ENCODE measurements around the gene OR6B1.

OR6B1 gene

DNA sequence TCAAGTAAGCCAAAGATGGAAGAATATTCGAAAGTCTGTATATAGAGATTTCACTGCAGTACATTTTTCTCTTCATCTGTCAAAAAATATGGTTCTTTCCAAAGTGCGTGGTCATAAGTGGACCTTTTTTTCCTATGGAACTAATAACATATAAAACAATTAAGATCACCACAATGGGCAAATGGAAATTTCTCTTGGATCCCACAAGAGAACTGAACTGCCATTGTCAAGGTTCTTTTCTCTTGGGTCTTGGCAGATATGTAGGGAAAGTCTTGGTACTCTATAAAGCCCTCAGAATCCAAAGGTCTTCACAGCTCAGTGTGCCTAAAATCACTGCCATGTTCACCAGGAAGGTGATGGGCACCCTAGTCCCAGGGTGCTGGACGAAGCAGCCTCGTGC lies at the start of gene OR6B1:
TSS of gene OR6B1 (plus strand) at position 301 of the 400 bp plus-strand sequence. CDS start 3,677 bp downstream, outside the sequence.
- DNase-seq = no peak

GRCh38 chr7:143953421-143953820 lies 46.7 kb upstream of the OR6B1 start:
- no peak for DNase-seq

GRCh38 chr7:143954135-143954534 lies 46.0 kb upstream of the OR6B1 start:
- DNase-seq = no peak

DNA sequence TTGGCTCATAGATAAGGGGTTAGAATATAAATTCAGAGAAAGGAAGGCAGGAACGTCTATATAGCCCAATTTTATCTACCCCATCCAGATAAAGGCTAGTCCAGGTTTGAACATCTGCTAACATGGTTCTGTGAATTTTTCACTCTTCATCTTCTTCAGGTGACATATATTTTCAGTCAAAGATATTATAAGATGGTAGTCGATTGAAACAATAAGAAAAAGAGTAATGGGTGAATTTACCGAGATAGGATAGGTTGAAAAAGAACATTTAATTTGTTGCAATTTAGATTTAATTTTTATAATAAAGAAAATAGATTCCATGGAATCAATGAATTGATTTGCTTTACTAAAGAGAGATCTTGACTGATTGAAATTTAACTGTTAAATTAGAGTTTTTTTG lies 45.6 kb upstream of the OR6B1 start, which contains the start of gene OR2F1:
TSS of gene OR2F1 (plus strand) at position 301 of the 400 bp plus-strand sequence. CDS start 5,127 bp downstream, outside the sequence.
- DNase-seq = no peak

DNA sequence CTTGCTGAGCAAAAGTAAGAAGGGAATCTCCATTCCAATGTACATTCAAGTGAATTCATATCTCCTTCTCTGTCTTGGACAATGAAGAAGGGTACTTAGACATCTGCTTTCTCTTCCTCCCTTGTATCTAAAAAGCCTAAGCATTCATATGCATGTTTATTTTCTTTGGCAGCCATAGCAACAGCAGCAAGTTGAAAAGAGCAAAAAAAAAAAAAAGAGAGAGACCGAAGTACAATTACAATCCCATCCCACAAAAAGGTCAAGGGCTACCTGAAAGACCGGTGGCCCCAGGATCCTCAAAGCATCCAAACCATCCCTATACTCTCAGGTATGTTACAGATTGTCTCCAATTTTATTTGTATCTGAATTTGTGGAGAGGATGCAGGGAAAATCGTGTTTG lies 41.3 kb upstream of the OR6B1 start:
- DNase-seq = no peak

GRCh38 chr7:143960813-143961610 lies 39.1 kb upstream of the OR6B1 start:
- no peak for DNase-seq

DNA sequence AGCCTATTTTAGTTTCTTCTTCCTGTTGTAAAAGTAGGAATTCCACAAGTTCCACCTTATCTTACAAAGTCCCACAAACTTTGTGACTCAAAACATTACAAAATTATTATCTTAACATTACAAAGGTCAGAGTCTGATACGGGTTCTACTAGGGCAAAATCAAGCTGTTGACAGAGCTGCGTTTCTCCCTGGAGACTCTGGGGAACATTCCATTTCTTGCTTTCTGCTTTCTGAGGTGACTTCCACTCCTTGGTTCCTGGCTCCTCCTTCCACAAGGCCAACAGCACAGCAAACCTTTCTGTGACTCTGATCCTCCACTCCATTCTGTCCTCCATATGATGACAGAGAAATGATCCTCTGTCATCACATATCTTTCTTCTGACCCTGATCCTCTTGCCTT lies 34.8 kb upstream of the OR6B1 start:
- DNase-seq = no peak

GRCh38 chr7:143967398-143967797 lies 32.7 kb upstream of the OR6B1 start:
- DNase-seq = no peak

DNA sequence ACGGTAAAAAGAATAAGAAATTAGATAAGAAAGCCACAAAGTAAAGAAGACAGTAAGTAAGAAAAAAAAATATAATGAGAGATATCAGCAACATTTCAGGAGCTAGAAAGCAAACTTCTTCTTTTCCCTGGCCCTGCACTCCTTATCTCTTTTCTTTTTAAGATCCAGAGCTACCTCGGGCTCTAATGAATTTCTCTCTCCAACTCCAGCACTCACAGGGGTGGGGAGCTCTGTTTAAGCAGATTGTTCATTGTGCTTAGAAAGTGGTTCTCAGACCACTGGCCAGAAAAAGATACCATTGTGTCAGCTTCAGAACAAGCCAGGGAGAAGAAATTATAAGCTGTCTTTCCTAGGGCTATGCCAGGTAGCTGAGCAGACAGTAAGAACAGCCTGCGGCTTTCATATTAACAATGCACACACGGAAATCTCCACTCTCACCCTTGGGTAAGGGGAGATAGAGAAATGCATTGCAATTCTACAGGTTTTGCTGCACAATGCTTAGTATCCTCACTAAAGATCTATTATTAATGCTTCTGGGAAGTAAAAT lies 26.2 kb upstream of the OR6B1 start:
- DNase-seq = no peak

DNA sequence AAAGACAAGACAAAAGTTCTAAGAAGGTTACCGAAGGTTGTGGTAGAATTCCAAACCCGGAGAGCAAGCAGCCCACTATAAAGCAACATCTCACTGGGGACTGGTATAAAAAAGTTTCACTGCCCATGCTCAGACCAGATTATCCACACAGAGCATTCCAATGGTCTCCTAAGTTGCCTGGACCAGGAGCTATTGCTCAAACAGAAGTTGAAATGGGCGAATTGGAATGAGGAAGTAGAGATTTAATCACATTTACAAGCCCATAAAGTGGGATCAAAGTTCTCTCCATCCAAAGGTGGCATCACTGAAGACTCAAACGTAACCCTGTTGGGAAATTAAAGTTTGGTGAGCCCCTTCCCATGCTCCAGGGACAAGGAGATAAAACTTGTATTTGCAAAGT lies 25.7 kb upstream of the OR6B1 start:
- no peak for DNase-seq

DNA sequence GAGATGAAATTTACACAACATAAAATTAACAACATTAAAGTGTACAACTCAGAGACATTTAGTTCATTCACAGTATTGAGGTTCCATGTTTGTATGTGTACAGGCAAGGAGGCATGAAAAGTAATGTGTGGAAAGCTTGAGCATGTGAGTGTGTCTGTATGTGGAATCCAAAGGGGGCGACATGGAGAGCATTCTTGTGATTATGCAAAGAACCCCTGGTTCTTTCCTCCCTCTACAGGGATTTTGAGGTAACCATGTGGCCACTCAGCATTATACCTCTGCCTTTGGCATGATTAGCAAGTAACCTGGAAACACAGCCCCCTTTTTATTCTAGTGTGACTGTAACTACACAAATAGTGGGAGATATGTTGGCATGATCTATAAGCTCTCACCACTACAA lies 24.5 kb upstream of the OR6B1 start:
- DNase-seq = no peak

GRCh38 chr7:143978585-143978984 lies 21.5 kb upstream of the OR6B1 start:
- no peak for DNase-seq

- no peak for DNase-seq
Observed at GRCh38 chr7:143979359-143979758, 20.8 kb upstream of the OR6B1 start.

DNA sequence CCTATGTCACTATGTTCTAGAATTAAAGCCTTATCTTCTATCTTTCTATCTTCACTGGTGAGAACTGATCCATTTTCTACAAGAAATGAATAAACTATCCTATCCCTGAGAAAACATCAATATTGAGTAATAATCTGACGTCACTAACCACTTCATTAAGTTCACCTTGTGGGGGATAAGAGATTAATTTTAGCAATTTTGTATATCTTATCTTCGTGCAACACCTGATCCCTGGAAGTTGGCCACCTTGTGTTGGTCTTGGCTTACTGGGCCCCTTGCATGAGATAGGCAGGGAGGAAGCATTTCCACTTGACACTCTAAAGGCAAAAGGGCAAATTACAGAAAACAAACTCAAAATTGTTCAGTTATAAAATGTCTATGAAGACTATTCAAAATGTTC lies 20.1 kb upstream of the OR6B1 start:
- DNase-seq = no peak

- no peak for DNase-seq
Observed at GRCh38 chr7:143980746-143981510, 19.2 kb upstream of the OR6B1 start.

- no peak for DNase-seq
Observed at GRCh38 chr7:143983960-143984359, 16.2 kb upstream of the OR6B1 start.

DNA sequence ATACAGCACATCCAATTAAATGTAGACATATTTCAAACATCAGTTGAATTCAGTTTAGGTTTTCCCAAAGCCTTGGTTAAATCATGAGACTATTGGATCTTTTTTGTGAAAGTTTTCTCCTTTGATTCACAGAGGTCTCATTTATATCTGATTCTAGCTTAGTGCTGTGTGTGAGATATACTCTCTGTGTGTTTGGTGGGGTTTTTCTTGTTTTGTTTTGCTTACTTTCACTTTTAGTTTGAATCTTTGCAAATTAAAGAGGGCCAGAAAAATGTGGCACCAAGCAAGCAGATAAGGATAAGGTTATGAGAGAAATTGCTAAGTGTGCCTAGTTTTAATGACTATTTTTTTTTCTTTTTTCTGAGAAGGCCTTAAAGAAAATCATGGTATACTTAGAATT lies 12.6 kb upstream of the OR6B1 start:
- no peak for DNase-seq

- DNase-seq = no peak
Observed at GRCh38 chr7:143988976-143989745, 11.0 kb upstream of the OR6B1 start.

GRCh38 chr7:143992670-143993069 lies 7.5 kb upstream of the OR6B1 start:
- no peak for DNase-seq

- no peak for DNase-seq
Observed at GRCh38 chr7:143993924-143994323, 6.2 kb upstream of the OR6B1 start.

- DNase-seq = no peak
Observed at GRCh38 chr7:144001543-144001942, 1.4 kb downstream of the OR6B1 start.

DNA sequence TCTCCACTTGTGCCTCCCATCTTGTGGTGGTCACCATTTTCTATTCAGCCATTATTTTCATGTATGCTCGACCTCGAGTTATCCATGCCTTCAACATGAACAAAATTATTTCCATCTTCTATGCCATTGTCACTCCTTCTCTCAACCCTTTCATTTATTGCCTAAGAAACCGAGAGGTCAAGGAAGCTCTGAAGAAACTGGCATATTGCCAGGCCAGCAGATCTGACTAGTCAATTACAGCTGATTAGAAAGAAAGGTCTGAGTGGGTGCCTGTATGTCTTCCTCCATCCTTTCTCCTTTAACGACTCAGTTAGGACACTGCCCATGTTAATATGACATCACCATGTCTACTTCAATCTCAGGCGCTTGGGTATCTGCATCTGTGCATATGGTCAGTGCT lies 4.6 kb downstream of the OR6B1 start:
- DNase-seq = no peak
